ENCODE results near the gene BCL6.

DNA sequence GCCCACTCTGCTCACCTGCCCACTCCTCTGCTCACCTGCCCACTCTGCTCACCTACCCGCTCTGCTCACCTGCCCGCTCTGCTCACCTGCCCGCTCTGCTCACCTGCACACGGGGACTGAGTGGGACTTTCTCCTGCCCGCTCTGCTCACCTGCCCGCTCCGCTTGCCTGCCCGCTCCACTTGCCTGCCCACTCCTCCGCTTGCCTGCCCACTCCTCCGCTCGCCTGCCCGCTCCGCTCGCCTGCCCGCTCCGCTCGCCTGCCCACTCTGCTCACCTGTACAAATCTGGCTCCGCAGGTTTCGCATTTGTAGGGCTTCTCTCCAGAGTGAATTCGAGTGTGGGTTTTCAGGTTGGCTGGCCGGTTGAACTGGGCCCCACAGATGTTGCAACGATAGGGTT, 20.0 kb downstream of the BCL6 start:
- no peak for TF ChIP-seq POLR2A (IDR thresholded peaks at IDR 0.05; ENCODE audit: low read length)
- TF ChIP-seq GATA1 (IDR thresholded peaks at IDR 0.05; ENCODE audit: low read depth, low read length): no peak

Data from erythroblast (primary cell).